ENCODE data around the gene FAM181B.

DNA sequence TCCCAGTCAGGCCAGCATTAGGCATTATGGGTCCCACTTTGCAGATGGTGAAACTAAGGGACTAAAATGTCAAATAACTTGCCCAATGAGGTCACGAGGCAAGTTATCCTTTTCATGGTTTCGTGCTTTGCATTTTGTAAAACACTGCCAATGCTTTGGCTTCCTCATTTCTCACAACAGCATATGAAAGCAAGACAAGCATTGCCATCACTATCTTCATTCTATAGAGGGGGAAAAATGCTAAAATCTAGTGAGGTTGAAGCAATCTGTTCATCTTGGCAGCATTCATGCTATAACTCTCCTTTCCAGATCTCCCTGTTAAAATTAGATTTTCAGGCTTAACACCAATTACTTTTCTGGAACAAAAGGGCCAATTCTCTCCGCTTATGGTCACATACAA is 14.8 kb downstream of the FAM181B start:
- TF ChIP-seq, protein P1, sequence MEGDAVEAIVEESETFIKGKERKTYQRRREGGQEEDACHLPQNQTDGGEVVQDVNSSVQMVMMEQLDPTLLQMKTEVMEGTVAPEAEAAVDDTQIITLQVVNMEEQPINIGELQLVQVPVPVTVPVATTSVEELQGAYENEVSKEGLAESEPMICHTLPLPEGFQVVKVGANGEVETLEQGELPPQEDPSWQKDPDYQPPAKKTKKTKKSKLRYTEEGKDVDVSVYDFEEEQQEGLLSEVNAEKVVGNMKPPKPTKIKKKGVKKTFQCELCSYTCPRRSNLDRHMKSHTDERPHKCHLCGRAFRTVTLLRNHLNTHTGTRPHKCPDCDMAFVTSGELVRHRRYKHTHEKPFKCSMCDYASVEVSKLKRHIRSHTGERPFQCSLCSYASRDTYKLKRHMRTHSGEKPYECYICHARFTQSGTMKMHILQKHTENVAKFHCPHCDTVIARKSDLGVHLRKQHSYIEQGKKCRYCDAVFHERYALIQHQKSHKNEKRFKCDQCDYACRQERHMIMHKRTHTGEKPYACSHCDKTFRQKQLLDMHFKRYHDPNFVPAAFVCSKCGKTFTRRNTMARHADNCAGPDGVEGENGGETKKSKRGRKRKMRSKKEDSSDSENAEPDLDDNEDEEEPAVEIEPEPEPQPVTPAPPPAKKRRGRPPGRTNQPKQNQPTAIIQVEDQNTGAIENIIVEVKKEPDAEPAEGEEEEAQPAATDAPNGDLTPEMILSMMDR (IDR thresholded peaks at IDR 0.05; ENCODE audit: low read depth, low read length) = no peak
- TF ChIP-seq EZH2phosphoT487 (IDR thresholded peaks at IDR 0.05; ENCODE audit: low read depth) = no peak
